ENCODE results near the gene NET1. TPM values are rescaled to one million over a fixed set of nuclear protein-coding genes. Genes with fewer than 3 reads are reported as not detected.

Gene NET1
- total RNA-seq, 4 donors from 2014 or later: 90.0 to 311 (median 289) TPM

GRCh38 chr10:5480162-5480941, 68.0 kb downstream of the NET1 start:
- no peaks in the 10 kb centered on the region for H3K9me3 ChIP-seq
- H3K27me3 ChIP-seq: no peaks in the 10 kb centered on the region
- intact Hi-C loops (cut with DNase I; ENCODE audit: low total_unique reads): no loop called here
- TF ChIP-seq EP300 (IDR thresholded peaks at IDR 0.05; ENCODE audit: low read depth): no peak
- no peak for TF ChIP-seq POLR2A (IDR thresholded peaks at IDR 0.05)
- no peak for TF ChIP-seq CTCF (IDR thresholded peaks at IDR 0.05)
- TF ChIP-seq POLR2AphosphoS5 (IDR thresholded peaks at IDR 0.05): no peak
- no peaks in the 10 kb centered on the region for H3K4me1 ChIP-seq
- H3K4me3 ChIP-seq: no peak overlapping the region
- H3K27ac ChIP-seq: no peak overlapping the region
- 88% methylated on average over 10 to 21 of the region's 21 CpGs for WGBS, 2 donors (ENCODE audit: low coverage in 1 of 2)
- DNase-seq: no peak
- H3K36me3 ChIP-seq: no peaks in the 10 kb centered on the region
- in situ Hi-C loops (cut with MboI; ENCODE audit: low pct_ligation_motif_present in 1 of 4, low pct_unique_long_range_greater_than_20kb in 1 of 4, low sequenced_read_pairs in 3 of 4): no loop called here

- in situ Hi-C loops (cut with MboI; ENCODE audit: low pct_ligation_motif_present in 1 of 4, low pct_unique_long_range_greater_than_20kb in 1 of 4, low sequenced_read_pairs in 3 of 4): no loop called here
- TF ChIP-seq POLR2A (IDR thresholded peaks at IDR 0.05) (no peak), POLR2AphosphoS5 (IDR thresholded peaks at IDR 0.05) (no peak), EP300 (IDR thresholded peaks at IDR 0.05; ENCODE audit: low read depth) (no peak), CTCF (IDR thresholded peaks at IDR 0.05) (no peak)
- WGBS, 2 donors (ENCODE audit: low coverage in 1 of 2): 88% methylated on average over 5 to 12 of the region's 12 CpGs
- DNase-seq: no peak
- Histone ChIP-seq H3K4me3 (no peak overlapping the region), H3K9me3 (no peaks in the 10 kb centered on the region), H3K36me3 (no peaks in the 10 kb centered on the region), H3K27me3 (no peaks in the 10 kb centered on the region), H3K4me1 (peaks cover 0 to 1% (median 0%) of the 10 kb centered on the region in 4 donors), H3K27ac (no peak overlapping the region)
- intact Hi-C loops (cut with DNase I; ENCODE audit: low total_unique reads): no loop called here
These were observed 68.8 kb downstream of the NET1 start for GRCh38 chr10:5481121-5481520.

GRCh38 chr10:5482016-5482415, 69.7 kb downstream of the NET1 start:
- Histone ChIP-seq H3K9me3 (no peaks in the 10 kb centered on the region), H3K27ac (no peak overlapping the region), H3K36me3 (no peaks in the 10 kb centered on the region), H3K4me3 (no peak overlapping the region), H3K27me3 (no peaks in the 10 kb centered on the region), H3K4me1 (peaks cover 0 to 8% (median 2%) of the 10 kb centered on the region in 4 donors)
- intact Hi-C loops (cut with DNase I; ENCODE audit: low total_unique reads): no loop called here
- no peak for TF ChIP-seq POLR2A (IDR thresholded peaks at IDR 0.05)
- TF ChIP-seq CTCF (IDR thresholded peaks at IDR 0.05): no peak
- no peak for TF ChIP-seq EP300 (IDR thresholded peaks at IDR 0.05; ENCODE audit: low read depth)
- no peak for TF ChIP-seq POLR2AphosphoS5 (IDR thresholded peaks at IDR 0.05)
- no peak for DNase-seq
- in situ Hi-C loops (cut with MboI; ENCODE audit: low pct_ligation_motif_present in 1 of 4, low pct_unique_long_range_greater_than_20kb in 1 of 4, low sequenced_read_pairs in 3 of 4): no loop called here
- 95% methylated on average over 9 of the region's 9 CpGs; no CpG with 5 or more reads in 1 of the 2 donors for WGBS, 2 donors (ENCODE audit: low coverage in 1 of 2)

- DNase-seq: no peak
These were observed 71.8 kb downstream of the NET1 start for GRCh38 chr10:5484205-5484604.

More at GRCh38 chr10:5484205-5484604, 71.8 kb downstream of the NET1 start:
- Histone ChIP-seq H3K27me3 (no peaks in the 10 kb centered on the region), H3K4me3 (no peak overlapping the region), H3K27ac (no peak overlapping the region), H3K36me3 (no peaks in the 10 kb centered on the region), H3K9me3 (no peaks in the 10 kb centered on the region), H3K4me1 (peaks cover 0 to 17% (median 7%) of the 10 kb centered on the region in 4 donors)
- intact Hi-C loops (cut with DNase I; ENCODE audit: low total_unique reads): no loop called here
- 81 to 98% methylated on average over 3 of the region's 3 CpGs for WGBS, 2 donors (ENCODE audit: low coverage in 1 of 2)
- in situ Hi-C loops (cut with MboI; ENCODE audit: low pct_ligation_motif_present in 1 of 4, low pct_unique_long_range_greater_than_20kb in 1 of 4, low sequenced_read_pairs in 3 of 4): no loop called here
- TF ChIP-seq EP300 (IDR thresholded peaks at IDR 0.05; ENCODE audit: low read depth) (no peak), CTCF (IDR thresholded peaks at IDR 0.05) (no peak), POLR2A (IDR thresholded peaks at IDR 0.05) (no peak), POLR2AphosphoS5 (IDR thresholded peaks at IDR 0.05) (no peak)

Data from transverse colon (tissue), 4 donors.